Trophoblast cell (in vitro differentiated cells and primary cell): ENCODE measurements around the gene STAB2.

Source experiments
- DNase-seq, 2 donors: peaks; one replicate each; pipeline ENCODE4 v3.0.0-alpha.2; 2016
- H2AFZ ChIP-seq: 2 replicates; pipeline ENCODE4 v1.6.1; 2013; ENCODE audit warnings: low read length, moderate library complexity, mild to moderate bottlenecking; ENCODE audit not compliant: insufficient read depth, poor library complexity
- H2AK5ac ChIP-seq: 2 replicates; pipeline ENCODE4 v1.6.1; 2013; ENCODE audit warnings: mild to moderate bottlenecking, low read length
- H2BK120ac ChIP-seq: 2 replicates; pipeline ENCODE4 v1.6.1; 2013; ENCODE audit warnings: low read length, mild to moderate bottlenecking, moderate library complexity; ENCODE audit not compliant: insufficient read depth, poor library complexity
- H2BK12ac ChIP-seq: 2 replicates; pipeline ENCODE4 v1.6.1; 2013; ENCODE audit warnings: mild to moderate bottlenecking, low read length, moderate library complexity
- H2BK5ac ChIP-seq: 2 replicates; pipeline ENCODE4 v1.6.1; 2013; ENCODE audit warnings: low read length, low read depth, moderate library complexity, mild to moderate bottlenecking; ENCODE audit not compliant: poor library complexity
- H3K14ac ChIP-seq: 2 replicates; pipeline ENCODE4 v1.6.1; 2013; ENCODE audit warnings: mild to moderate bottlenecking, low read length
- H3K18ac ChIP-seq: 2 replicates; pipeline ENCODE4 v1.6.1; 2013; ENCODE audit warnings: mild to moderate bottlenecking, low read length
- H3K23ac ChIP-seq: 2 replicates; pipeline ENCODE4 v1.6.1; 2013; ENCODE audit warnings: low read length
- H3K27ac ChIP-seq: 2 replicates; pipeline ENCODE4 v1.5.1; 2013; ENCODE audit warnings: low read depth, mild to moderate bottlenecking, inconsistent platforms, low read length, moderate library complexity
- H3K27me3 ChIP-seq: 2 replicates; pipeline ENCODE4 v1.6.1; 2013; ENCODE audit warnings: inconsistent platforms, mild to moderate bottlenecking, low read length, moderate library complexity; ENCODE audit not compliant: insufficient read depth
- H3K36me3 ChIP-seq, 2 experiments: 1 replicate in 1 of 2; 2 replicates in 1 of 2; pipeline ENCODE4 v1.6.1; 2013; ENCODE audit warnings: low read length in 2 of 2, mild to moderate bottlenecking in 2 of 2, moderate library complexity in 1 of 2; ENCODE audit not compliant: insufficient read depth in 2 of 2, control insufficient read depth in 1 of 2
- H3K4ac ChIP-seq: 2 replicates; pipeline ENCODE4 v1.6.1; 2013; ENCODE audit warnings: low read depth, mild to moderate bottlenecking, low read length, moderate library complexity
- H3K4me1 ChIP-seq, 2 experiments: 1 replicate in 1 of 2; 2 replicates in 1 of 2; pipeline ENCODE4 v1.6.1; 2013; ENCODE audit warnings: low read length in 2 of 2, mild to moderate bottlenecking in 2 of 2, moderate library complexity in 1 of 2; ENCODE audit not compliant: insufficient read depth in 2 of 2, control insufficient read depth in 1 of 2
- H3K4me2 ChIP-seq: 2 replicates; pipeline ENCODE4 v1.6.1; 2013; ENCODE audit warnings: inconsistent platforms, mild to moderate bottlenecking, low read length, moderate library complexity
- H3K4me3 ChIP-seq: 2 replicates; pipeline ENCODE4 v1.5.1; 2013; ENCODE audit warnings: mild to moderate bottlenecking, low read depth, low read length, inconsistent platforms
- H3K79me1 ChIP-seq: one replicate; pipeline ENCODE4 v1.6.1; 2013; ENCODE audit warnings: low read length
- H3K79me2 ChIP-seq: 2 replicates; pipeline ENCODE4 v1.6.1; 2013; ENCODE audit warnings: low read length, mild to moderate bottlenecking; ENCODE audit not compliant: control insufficient read depth, insufficient read depth, poor library complexity
- H3K9ac ChIP-seq: 2 replicates; pipeline ENCODE4 v1.6.1; 2013; ENCODE audit warnings: mild to moderate bottlenecking, low read length
- H3K9me3 ChIP-seq: 2 replicates; pipeline ENCODE4 v1.6.1; 2013; ENCODE audit warnings: low read depth, mild to moderate bottlenecking, control low read depth, inconsistent platforms, low read length; ENCODE audit not compliant: insufficient read depth
- H4K12ac ChIP-seq: 2 replicates; pipeline ENCODE4 v1.6.1; 2013; ENCODE audit warnings: low read depth, mild to moderate bottlenecking, low read length, moderate library complexity
- H4K8ac ChIP-seq: 2 replicates; pipeline ENCODE4 v1.6.1; 2013; ENCODE audit warnings: low read depth, mild to moderate bottlenecking, low read length, moderate library complexity
- H4K91ac ChIP-seq: one replicate; pipeline ENCODE4 v1.6.1; 2013; ENCODE audit warnings: low read depth, mild to moderate bottlenecking, low read length, moderate library complexity
- WGBS: extraction: QIAGEN DNeasy Blood & Tissue Kit; methylation state at CpG from one replicate; pipeline ENCODE4 v1.1.7; 2013; ENCODE audit warnings: missing lambda C conversion rate; ENCODE audit not compliant: insufficient read length, insufficient coverage; ENCODE audit errors: extremely low coverage; 5-methylcytosine and 5-hydroxymethylcytosine counted together

Gene STAB2

GRCh38 chr12:103755425-103755824 is 168.4 kb downstream of the STAB2 start:
- WGBS = no CpG with 5 or more reads among the region's 3 CpGs
- no peak overlapping the region for H2BK12ac ChIP-seq

DNA sequence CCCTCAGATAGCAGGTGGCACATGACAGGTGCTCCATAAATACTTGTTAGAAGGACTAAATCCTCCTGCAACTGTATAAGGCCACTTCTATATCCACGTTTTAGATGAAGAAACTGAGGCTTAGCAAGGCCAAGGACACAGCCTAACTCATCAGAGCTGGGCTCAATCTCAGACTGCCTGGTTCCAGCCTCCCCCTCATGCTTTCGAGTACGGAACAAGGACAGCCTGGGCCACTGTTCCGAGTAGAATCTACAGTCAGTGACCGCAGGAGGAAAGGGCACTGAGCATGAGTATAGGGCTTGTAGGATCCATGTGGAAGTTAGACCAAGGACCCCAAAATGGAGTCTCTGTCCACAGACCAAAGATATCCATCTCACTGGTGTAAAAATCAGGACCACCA is 169.4 kb downstream of the STAB2 start:
- Histone ChIP-seq H3K27ac (no peak overlapping the region), H3K23ac (no peak overlapping the region), H2BK5ac (no peak overlapping the region), H2BK120ac (no peak overlapping the region), H4K8ac (no peak overlapping the region), H3K9ac (no peak overlapping the region), H3K9me3 (peaks cover 2% of the 10 kb centered on the region), H3K79me1 (no peaks in the 10 kb centered on the region), H3K27me3 (no peaks in the 10 kb centered on the region), H3K14ac (no peak overlapping the region), H3K4me2 (no peak overlapping the region), H3K18ac (no peak overlapping the region), H3K36me3 (peaks cover 0 to 2% of the 10 kb centered on the region in 2 experiments), H3K4ac (no peak overlapping the region), H2AFZ (no peak overlapping the region), H4K12ac (no peak overlapping the region), H2AK5ac (no peak overlapping the region), H3K4me3 (no peak overlapping the region), H2BK12ac (no peak overlapping the region), H3K4me1 (no peaks in the 10 kb centered on the region), H3K79me2 (no peaks in the 10 kb centered on the region), H4K91ac (no peak overlapping the region)
- no CpG with 5 or more reads among the region's 5 CpGs for WGBS
- DNase-seq = no peak

More at GRCh38 chr12:103755425-103755824, 168.4 kb downstream of the STAB2 start:
- Histone ChIP-seq H3K18ac (no peak overlapping the region), H3K9me3 (peaks cover 2% of the 10 kb centered on the region), H3K4ac (no peak overlapping the region), H3K27me3 (no peaks in the 10 kb centered on the region), H2BK120ac (no peak overlapping the region), H3K9ac (no peak overlapping the region), H2AK5ac (no peak overlapping the region), H3K4me1 (no peaks in the 10 kb centered on the region), H2BK5ac (no peak overlapping the region), H4K12ac (no peak overlapping the region), H3K36me3 (no peaks in the 10 kb centered on the region), H3K27ac (no peak overlapping the region), H4K8ac (no peak overlapping the region), H2AFZ (no peak overlapping the region), H3K4me2 (no peak overlapping the region), H3K23ac (peak overlapping the region; percentile 37), H3K79me2 (no peaks in the 10 kb centered on the region), H3K79me1 (no peaks in the 10 kb centered on the region), H3K14ac (no peak overlapping the region), H3K4me3 (no peak overlapping the region), H4K91ac (no peak overlapping the region)
- no peak for DNase-seq

- H3K79me2 ChIP-seq = no peaks in the 10 kb centered on the region
- H3K4me2 ChIP-seq = no peak overlapping the region
- H3K4me3 ChIP-seq = no peak overlapping the region
- H4K12ac ChIP-seq = no peak overlapping the region
- H3K27ac ChIP-seq = no peak overlapping the region
- H3K4me1 ChIP-seq = no peaks in the 10 kb centered on the region
- no peak overlapping the region for H3K9ac ChIP-seq
- H3K23ac ChIP-seq = no peak overlapping the region
- no peak for DNase-seq
- WGBS = no CpG with 5 or more reads among the region's 1 CpG
- no peak overlapping the region for H3K4ac ChIP-seq
- no peak overlapping the region for H3K14ac ChIP-seq
- H2BK12ac ChIP-seq = no peak overlapping the region
- no peak overlapping the region for H2BK120ac ChIP-seq
- no peak overlapping the region for H4K8ac ChIP-seq
- no peak overlapping the region for H3K18ac ChIP-seq
- no peak overlapping the region for H2AK5ac ChIP-seq
- H3K36me3 ChIP-seq = peaks cover 0 to 2% of the 10 kb centered on the region in 2 experiments
- H2AFZ ChIP-seq = no peak overlapping the region
- no peak overlapping the region for H4K91ac ChIP-seq
- H3K9me3 ChIP-seq = peaks cover 2% of the 10 kb centered on the region
- H2BK5ac ChIP-seq = no peak overlapping the region
- no peaks in the 10 kb centered on the region for H3K79me1 ChIP-seq
- no peaks in the 10 kb centered on the region for H3K27me3 ChIP-seq
These were observed 170.2 kb downstream of the STAB2 start for GRCh38 chr12:103757248-103757647.

- H2BK12ac ChIP-seq = no peak overlapping the region
- no peak overlapping the region for H4K91ac ChIP-seq
- no peak overlapping the region for H3K18ac ChIP-seq
- peaks cover 0 to 2% of the 10 kb centered on the region in 2 experiments for H3K36me3 ChIP-seq
- H3K9me3 ChIP-seq = peaks cover 2% of the 10 kb centered on the region
- no peak overlapping the region for H2BK5ac ChIP-seq
- H3K4ac ChIP-seq = no peak overlapping the region
- H4K12ac ChIP-seq = no peak overlapping the region
- H3K4me3 ChIP-seq = no peak overlapping the region
- DNase-seq = no peak
- H2BK120ac ChIP-seq = no peak overlapping the region
- no peak overlapping the region for H2AFZ ChIP-seq
- no CpG with 5 or more reads among the region's 10 CpGs for WGBS
- no peaks in the 10 kb centered on the region for H3K27me3 ChIP-seq
- no peak overlapping the region for H4K8ac ChIP-seq
- no peak overlapping the region for H2AK5ac ChIP-seq
- no peaks in the 10 kb centered on the region for H3K79me2 ChIP-seq
- H3K23ac ChIP-seq = no peak overlapping the region
- H3K4me2 ChIP-seq = no peak overlapping the region
- no peaks in the 10 kb centered on the region for H3K4me1 ChIP-seq
- no peak overlapping the region for H3K9ac ChIP-seq
- H3K27ac ChIP-seq = no peak overlapping the region
- no peaks in the 10 kb centered on the region for H3K79me1 ChIP-seq
- H3K14ac ChIP-seq = no peak overlapping the region
These were observed 171.4 kb downstream of the STAB2 start for GRCh38 chr12:103758310-103759089.
